Karpas-422 (cell line): Measurements from ENCODE around the gene ZNF3. TPM values are rescaled to one million over a fixed set of nuclear protein-coding genes. Genes with fewer than 3 reads are reported as not detected.

ENCODE experiments used
- DNase-seq: peaks from one replicate; pipeline ENCODE4 v3.0.0-alpha.2; 2015
- H2AFZ ChIP-seq: fragments of 200-600 bp; sonication (generic); 2 replicates; pipeline ENCODE4 v1.6.1; 2014; ENCODE audit warnings: antibody characterized with exemption, low read length, mixed read lengths
- H3K27ac ChIP-seq: fragments of 200-600 bp; sonication (generic); 2 replicates; pipeline ENCODE4 v1.5.1; 2014; ENCODE audit warnings: mild to moderate bottlenecking, low read length, moderate library complexity
- H3K27me3 ChIP-seq: fragments of 200-600 bp; sonication (generic); 2 replicates; pipeline ENCODE4 v1.6.1; 2014; ENCODE audit warnings: low read length, mixed read lengths
- H3K36me3 ChIP-seq: fragments of 200-600 bp; sonication (generic); 2 replicates; pipeline ENCODE4 v1.6.1; 2014; ENCODE audit warnings: low read length, mixed read lengths; ENCODE audit not compliant: insufficient read depth
- H3K4me1 ChIP-seq: fragments of 200-600 bp; sonication (generic); 2 replicates; pipeline ENCODE4 v1.6.1; 2014; ENCODE audit warnings: mild to moderate bottlenecking, low read length, mixed read lengths
- H3K4me2 ChIP-seq: fragments of 200-600 bp; sonication (generic); 2 replicates; pipeline ENCODE4 v1.6.1; 2014; ENCODE audit warnings: low read length, low read depth, mild to moderate bottlenecking; ENCODE audit not compliant: poor library complexity, severe bottlenecking
- H3K4me3 ChIP-seq: fragments of 200-600 bp; sonication (generic); 2 replicates; pipeline ENCODE4 v1.5.1; 2014; ENCODE audit warnings: mild to moderate bottlenecking, antibody characterized with exemption, low read length, mixed read lengths
- H3K79me2 ChIP-seq: fragments of 200-600 bp; sonication (generic); 2 replicates; pipeline ENCODE4 v1.6.1; 2014; ENCODE audit warnings: mild to moderate bottlenecking, low read length, mixed read lengths
- H3K9ac ChIP-seq: fragments of 200-600 bp; sonication (generic); 2 replicates; pipeline ENCODE4 v1.6.0; 2014; ENCODE audit warnings: low read length
- H3K9me2 ChIP-seq: fragments of 200-600 bp; sonication (generic), shearing (Covaris generic); replicated peaks from 2 replicates; pipeline ENCODE4 v1.6.0; 2014; ENCODE audit warnings: mild to moderate bottlenecking, low read length, moderate library complexity; ENCODE audit not compliant: insufficient read depth
- H3K9me3 ChIP-seq: fragments of 300-700, 200-600 bp; sonication (generic); 2 replicates; pipeline ENCODE4 v1.6.1; 2014; ENCODE audit warnings: low read length, mixed read lengths
- H4K20me1 ChIP-seq: fragments of 200-600 bp; sonication (generic); 2 replicates; pipeline ENCODE4 v1.6.1; 2014; ENCODE audit warnings: mild to moderate bottlenecking, antibody characterized with exemption, low read length, low read depth; ENCODE audit not compliant: insufficient read depth
- total RNA-seq: library from RNA; depleted of rRNA; stranded (reverse); fragments of >200 nt; shearing (Covaris generic); gene quantifications from 2 replicates; pipeline ENCODE4 v1.2.3, GENCODE V29; 2014; ENCODE audit warnings: low replicate concordance

Gene ZNF3
- total RNA-seq, 1 experiment from 2014 or later: 17.6 TPM

- Histone ChIP-seq H4K20me1 (no peaks in the 10 kb centered on the region), H3K9me2 (no peaks in the 10 kb centered on the region), H3K9ac (no peak overlapping the region), H2AFZ (no peak overlapping the region), H3K27ac (no peak overlapping the region), H3K36me3 (peaks cover 93% of the 10 kb centered on the region), H3K4me2 (no peak overlapping the region), H3K4me3 (no peak overlapping the region), H3K4me1 (no peaks in the 10 kb centered on the region; the same call in 1 of the 2 replicates), H3K79me2 (peaks cover 35% of the 10 kb centered on the region), H3K27me3 (no peaks in the 10 kb centered on the region), H3K9me3 (peaks cover 36% of the 10 kb centered on the region)
- no peak for DNase-seq
Observed at GRCh38 chr7:100074841-100075240, 6.7 kb downstream of the ZNF3 start.

- Histone ChIP-seq H3K27me3 (no peaks in the 10 kb centered on the region), H2AFZ (no peak overlapping the region), H3K9ac (no peak overlapping the region), H3K79me2 (peaks cover 15% of the 10 kb centered on the region), H4K20me1 (no peaks in the 10 kb centered on the region), H3K4me1 (no peaks in the 10 kb centered on the region), H3K9me2 (no peaks in the 10 kb centered on the region), H3K4me3 (no peak overlapping the region), H3K27ac (no peak overlapping the region), H3K4me2 (no peak overlapping the region), H3K36me3 (peaks cover 81% of the 10 kb centered on the region), H3K9me3 (peaks cover 36% of the 10 kb centered on the region)
- no peak for DNase-seq
Observed at GRCh38 chr7:100072462-100072861, 9.1 kb downstream of the ZNF3 start.

- Histone ChIP-seq H3K4me2 (no peak overlapping the region), H3K79me2 (peaks cover 10% of the 10 kb centered on the region), H3K4me3 (no peak overlapping the region), H3K9me3 (peaks cover 36% of the 10 kb centered on the region), H3K36me3 (peaks cover 71% of the 10 kb centered on the region), H2AFZ (no peak overlapping the region), H3K27ac (no peak overlapping the region), H3K27me3 (no peaks in the 10 kb centered on the region), H3K9me2 (no peaks in the 10 kb centered on the region), H3K4me1 (no peaks in the 10 kb centered on the region), H3K9ac (no peak overlapping the region), H4K20me1 (no peaks in the 10 kb centered on the region)
- no peak for DNase-seq
Observed at GRCh38 chr7:100071018-100071723, 10.4 kb downstream of the ZNF3 start.

GRCh38 chr7:100069991-100070390 is 11.5 kb downstream of the ZNF3 start:
- Histone ChIP-seq H3K4me3 (no peak overlapping the region), H3K4me2 (no peak overlapping the region), H2AFZ (no peak overlapping the region), H3K4me1 (no peaks in the 10 kb centered on the region), H3K9me3 (peaks cover 36% of the 10 kb centered on the region), H3K79me2 (peaks cover 8% of the 10 kb centered on the region), H3K9ac (no peak overlapping the region), H3K27me3 (no peaks in the 10 kb centered on the region), H3K9me2 (no peaks in the 10 kb centered on the region), H3K36me3 (peaks cover 59% of the 10 kb centered on the region), H4K20me1 (no peaks in the 10 kb centered on the region), H3K27ac (no peak overlapping the region)
- no peak for DNase-seq

- DNase-seq: no peak
- Histone ChIP-seq H3K4me1 (no peaks in the 10 kb centered on the region), H3K27ac (no peak overlapping the region)
Observed at GRCh38 chr7:100066953-100067352, 14.6 kb downstream of the ZNF3 start.

GRCh38 chr7:100065452-100066186 is 15.9 kb downstream of the ZNF3 start:
- H3K9me2 ChIP-seq: no peaks in the 10 kb centered on the region

More at GRCh38 chr7:100066953-100067352, 14.6 kb downstream of the ZNF3 start:
- Histone ChIP-seq H3K4me3 (no peak overlapping the region), H3K9ac (no peak overlapping the region), H3K4me2 (no peak overlapping the region), H2AFZ (no peak overlapping the region), H3K9me3 (peaks cover 20% of the 10 kb centered on the region), H3K79me2 (peaks cover under 1% of the 10 kb centered on the region; the same call in 1 of the 2 replicates), H3K9me2 (no peaks in the 10 kb centered on the region), H3K27me3 (no peaks in the 10 kb centered on the region), H3K36me3 (peaks cover 40% of the 10 kb centered on the region), H4K20me1 (no peaks in the 10 kb centered on the region)

GRCh38 chr7:100064162-100064561 is 17.4 kb downstream of the ZNF3 start:
- Histone ChIP-seq H4K20me1 (no peaks in the 10 kb centered on the region), H3K27me3 (no peaks in the 10 kb centered on the region), H3K9ac (no peak overlapping the region), H3K79me2 (no peaks in the 10 kb centered on the region), H3K4me3 (no peak overlapping the region), H2AFZ (no peak overlapping the region), H3K4me1 (peaks cover 6% of the 10 kb centered on the region), H3K36me3 (peaks cover 15% of the 10 kb centered on the region), H3K9me2 (no peaks in the 10 kb centered on the region), H3K4me2 (no peak overlapping the region), H3K27ac (no peak overlapping the region), H3K9me3 (no peaks in the 10 kb centered on the region)
- DNase-seq: no peak

More at GRCh38 chr7:100065452-100066186, 15.9 kb downstream of the ZNF3 start:
- no peaks in the 10 kb centered on the region for H3K79me2 ChIP-seq
- no peaks in the 10 kb centered on the region for H3K4me1 ChIP-seq
- peaks cover 6% of the 10 kb centered on the region for H3K9me3 ChIP-seq
- H3K27me3 ChIP-seq: no peaks in the 10 kb centered on the region
- no peak for DNase-seq
- H4K20me1 ChIP-seq: no peaks in the 10 kb centered on the region
- no peak overlapping the region for H3K4me3 ChIP-seq
- H3K27ac ChIP-seq: no peak overlapping the region
- H3K9ac ChIP-seq: no peak overlapping the region
- H2AFZ ChIP-seq: no peak overlapping the region
- no peak overlapping the region for H3K4me2 ChIP-seq
- H3K36me3 ChIP-seq: peaks cover 27% of the 10 kb centered on the region

GRCh38 chr7:100063376-100063775 is 18.1 kb downstream of the ZNF3 start:
- Histone ChIP-seq H3K79me2 (no peaks in the 10 kb centered on the region), H3K9me2 (no peaks in the 10 kb centered on the region), H3K9me3 (no peaks in the 10 kb centered on the region), H4K20me1 (no peaks in the 10 kb centered on the region), H3K27me3 (no peaks in the 10 kb centered on the region), H2AFZ (no peak overlapping the region), H3K4me2 (no peak overlapping the region), H3K27ac (no peak overlapping the region), H3K4me3 (no peak overlapping the region), H3K9ac (no peak overlapping the region), H3K4me1 (peaks cover 12% of the 10 kb centered on the region), H3K36me3 (peaks cover 22% of the 10 kb centered on the region)
- DNase-seq: no peak
